Activated CD4-positive, alpha-beta T cell treated with anti-CD3 and anti-CD28 coated beads, Interleukin-2, Interleukin-4, amounts not matched to agents 100 ng/mL and 50 ng/mL, durations not matched to agents 16 hours and 8 hours (primary cell): ENCODE data around the gene PLEKHN1.

Experiments
- DNase-seq: peaks from one replicate; pipeline ENCODE4 v3.0.0-alpha.2; 2020; ENCODE audit warnings: low spot score

The PLEKHN1 gene, protein sequence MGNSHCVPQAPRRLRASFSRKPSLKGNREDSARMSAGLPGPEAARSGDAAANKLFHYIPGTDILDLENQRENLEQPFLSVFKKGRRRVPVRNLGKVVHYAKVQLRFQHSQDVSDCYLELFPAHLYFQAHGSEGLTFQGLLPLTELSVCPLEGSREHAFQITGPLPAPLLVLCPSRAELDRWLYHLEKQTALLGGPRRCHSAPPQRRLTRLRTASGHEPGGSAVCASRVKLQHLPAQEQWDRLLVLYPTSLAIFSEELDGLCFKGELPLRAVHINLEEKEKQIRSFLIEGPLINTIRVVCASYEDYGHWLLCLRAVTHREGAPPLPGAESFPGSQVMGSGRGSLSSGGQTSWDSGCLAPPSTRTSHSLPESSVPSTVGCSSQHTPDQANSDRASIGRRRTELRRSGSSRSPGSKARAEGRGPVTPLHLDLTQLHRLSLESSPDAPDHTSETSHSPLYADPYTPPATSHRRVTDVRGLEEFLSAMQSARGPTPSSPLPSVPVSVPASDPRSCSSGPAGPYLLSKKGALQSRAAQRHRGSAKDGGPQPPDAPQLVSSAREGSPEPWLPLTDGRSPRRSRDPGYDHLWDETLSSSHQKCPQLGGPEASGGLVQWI

DNA sequence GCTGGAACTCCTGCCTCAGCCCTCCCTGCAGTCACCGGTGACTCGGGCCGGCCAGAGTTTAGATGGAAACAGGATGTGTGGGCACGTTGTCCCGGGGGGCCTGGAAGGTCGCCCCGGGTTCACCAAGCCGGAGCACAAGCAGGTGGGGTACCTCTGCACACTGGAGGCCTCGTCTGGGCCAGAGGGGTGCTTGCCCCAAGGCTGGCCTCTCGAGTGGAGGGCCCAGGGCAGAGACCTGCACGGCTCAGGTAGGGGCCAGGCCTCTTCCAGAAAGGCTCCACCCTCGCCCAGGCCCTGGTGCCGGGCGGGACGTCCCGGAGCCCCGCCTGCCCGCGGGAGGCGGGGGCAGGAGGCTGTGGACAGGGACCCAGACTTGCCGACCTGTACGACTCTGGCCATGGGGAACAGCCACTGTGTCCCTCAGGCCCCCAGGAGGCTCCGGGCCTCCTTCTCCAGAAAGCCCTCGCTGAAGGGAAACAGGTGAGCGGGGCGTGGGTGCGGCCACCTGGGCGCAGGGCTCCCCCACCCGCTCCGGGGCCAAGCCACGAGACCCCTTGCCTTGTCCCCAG, at the start of gene PLEKHN1:
Gene PLEKHN1 (plus strand): TSS at position 348 of the 569 bp plus-strand sequence. CDS start 50 bp downstream, at position 398.
- no peak for DNase-seq

DNA sequence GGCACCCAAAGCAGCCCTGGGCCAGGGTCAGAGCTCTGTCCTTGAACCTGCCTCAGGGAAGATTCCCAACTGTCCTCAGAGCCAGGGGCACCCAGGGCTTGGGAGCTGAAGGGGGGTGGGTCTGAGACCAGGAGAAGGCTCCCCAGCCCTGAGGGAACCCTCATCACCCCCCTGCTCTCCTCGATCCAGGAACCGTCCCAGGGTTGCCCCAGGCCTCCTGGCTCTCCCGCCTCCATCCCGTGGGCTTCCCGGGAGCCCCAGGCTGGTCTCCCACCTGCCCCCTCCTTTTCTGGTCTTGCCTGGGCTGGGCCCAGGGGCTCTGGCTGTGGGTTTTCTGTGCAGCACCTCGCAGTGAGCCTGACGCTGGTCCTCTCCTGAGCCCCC, 49.2 kb upstream of the PLEKHN1 start:
- DNase-seq: no peak

DNA sequence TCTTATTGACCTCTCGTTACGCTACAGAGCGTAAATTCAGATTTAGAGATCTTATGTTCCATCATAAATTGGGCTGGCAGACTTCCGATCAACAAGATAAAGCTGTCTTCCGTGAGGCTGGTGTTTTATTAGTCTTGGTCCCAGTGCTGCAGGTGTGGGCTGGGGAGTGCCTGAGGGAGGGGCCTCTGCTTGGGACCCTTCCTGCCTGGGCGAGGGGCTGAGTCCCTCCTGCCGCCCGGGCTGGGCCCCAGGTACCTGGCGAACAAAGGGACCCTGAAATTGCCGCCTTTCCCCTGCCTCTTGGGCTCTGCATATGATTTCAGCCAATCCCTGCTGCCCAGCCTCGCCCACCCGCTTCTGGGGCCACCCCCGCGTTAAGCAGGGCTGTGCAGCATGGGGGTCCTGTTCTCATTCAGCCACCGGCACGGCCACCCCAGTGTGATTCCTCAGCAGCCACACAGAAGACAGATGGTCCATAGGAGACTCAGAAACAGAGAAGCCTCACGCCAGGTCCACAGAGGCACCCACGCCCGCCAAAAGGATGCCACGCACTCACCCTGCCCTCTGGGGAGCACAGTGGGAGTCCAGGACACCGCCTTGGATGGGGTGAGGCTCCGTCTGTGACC, 48.7 kb upstream of the PLEKHN1 start:
- no peak for DNase-seq

DNA sequence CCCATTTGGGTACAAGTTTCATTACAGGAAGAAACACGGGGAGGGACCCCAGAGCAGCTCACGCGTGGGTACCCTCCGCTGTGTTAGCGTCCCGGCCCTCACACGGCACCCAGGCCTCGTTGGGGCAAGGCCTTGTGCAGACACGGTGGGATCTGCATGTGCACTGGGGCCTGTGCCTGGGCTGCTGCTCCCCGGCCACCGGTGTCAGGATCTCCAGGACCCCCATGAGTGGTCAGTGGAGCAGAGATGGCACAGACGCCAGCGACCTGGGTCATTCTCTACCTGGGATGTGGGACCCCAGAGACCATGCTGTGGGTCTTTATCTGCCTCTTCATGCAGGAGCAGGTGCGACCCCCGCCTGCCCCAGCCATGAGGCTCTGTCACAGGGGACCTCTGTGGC, 47.9 kb upstream of the PLEKHN1 start:
- DNase-seq: no peak

DNA sequence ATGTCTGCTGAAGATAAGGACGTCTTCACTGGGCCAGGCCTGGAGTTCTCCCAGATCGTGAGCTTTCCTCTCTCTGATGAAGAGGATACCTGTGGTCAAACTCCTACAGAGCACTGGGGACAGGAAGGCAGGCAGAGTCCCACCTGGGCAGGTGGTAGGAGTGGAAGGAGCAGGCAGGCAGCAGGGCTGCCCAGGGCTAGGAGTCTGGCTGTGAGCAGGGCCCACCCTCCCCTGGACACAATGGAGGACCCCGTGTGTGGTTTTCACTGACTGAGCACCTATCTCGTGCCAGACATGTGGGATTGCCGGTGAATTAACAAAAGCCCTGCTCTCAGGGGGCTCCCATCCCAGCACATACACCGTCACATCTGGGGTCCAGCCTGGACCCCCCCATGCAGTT, 47.4 kb upstream of the PLEKHN1 start:
- DNase-seq: no peak

DNA sequence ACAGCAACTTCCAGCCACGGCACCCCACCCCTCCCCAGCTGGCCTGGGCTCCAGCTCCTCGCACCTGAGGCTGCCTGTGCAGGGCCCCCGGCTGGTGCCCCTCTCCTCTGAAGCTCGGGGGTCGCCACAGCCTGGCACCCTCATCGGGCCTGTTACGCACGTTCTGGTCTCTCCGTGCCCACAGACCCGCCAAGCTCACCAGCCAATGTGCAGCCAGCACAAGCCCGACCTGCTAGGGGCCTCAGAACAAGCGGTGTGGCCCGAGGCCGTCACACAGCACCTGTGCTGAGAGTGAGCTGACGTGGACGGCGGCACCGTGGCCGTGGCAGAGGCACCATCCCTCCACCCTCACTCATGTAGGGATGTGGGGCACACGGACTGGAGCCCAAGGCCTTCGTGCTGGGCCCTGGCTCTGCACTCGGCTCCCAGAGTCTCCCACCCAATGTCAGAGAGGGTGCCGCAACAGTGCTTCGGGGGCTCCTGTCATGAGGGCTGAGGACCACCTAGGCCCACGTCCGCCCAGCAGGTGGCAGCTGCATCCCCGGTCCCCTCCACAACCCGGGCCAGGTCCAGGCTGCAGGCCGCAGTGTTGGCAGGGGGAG, 46.9 kb upstream of the PLEKHN1 start:
- DNase-seq: no peak

DNA sequence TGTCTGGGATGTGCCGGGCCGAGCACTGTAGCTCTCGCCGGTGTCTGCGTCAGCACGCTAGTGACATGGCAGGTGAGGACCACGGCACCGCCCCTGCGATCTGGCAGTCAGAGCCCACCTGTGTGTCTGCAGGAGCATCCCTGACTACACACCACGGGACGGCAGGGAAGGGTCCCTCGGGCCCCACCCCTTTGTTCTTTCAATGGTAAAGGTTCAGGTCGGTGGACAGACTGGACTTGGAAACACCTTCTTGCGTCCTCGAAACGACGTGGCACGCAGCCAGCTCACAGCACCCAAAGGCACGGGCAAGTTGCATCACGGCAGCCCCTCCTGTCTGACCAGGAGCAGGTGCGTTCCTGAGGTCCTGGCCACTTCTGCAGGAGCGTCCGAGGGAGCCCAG, 46.3 kb upstream of the PLEKHN1 start:
- no peak for DNase-seq

DNA sequence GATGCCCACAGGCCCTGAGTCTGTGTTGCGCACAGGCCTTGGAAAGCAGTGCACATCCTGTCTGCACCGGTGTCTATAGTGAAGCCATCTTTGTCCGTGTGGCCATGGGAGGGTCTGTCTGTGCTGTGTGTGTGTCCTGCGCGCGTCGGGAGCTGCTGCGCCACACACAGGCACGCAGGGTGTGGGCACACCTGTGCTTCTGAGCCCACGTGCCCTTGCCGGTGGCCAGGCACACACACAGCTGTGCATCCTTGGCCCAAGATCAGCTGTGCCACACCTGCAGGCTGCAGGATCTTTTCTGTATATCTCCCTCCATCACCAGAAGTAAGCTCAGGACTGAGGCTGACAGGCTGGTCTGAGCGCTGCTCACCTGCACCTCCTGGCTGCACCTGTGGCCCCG, 45.8 kb upstream of the PLEKHN1 start:
- no peak for DNase-seq

DNA sequence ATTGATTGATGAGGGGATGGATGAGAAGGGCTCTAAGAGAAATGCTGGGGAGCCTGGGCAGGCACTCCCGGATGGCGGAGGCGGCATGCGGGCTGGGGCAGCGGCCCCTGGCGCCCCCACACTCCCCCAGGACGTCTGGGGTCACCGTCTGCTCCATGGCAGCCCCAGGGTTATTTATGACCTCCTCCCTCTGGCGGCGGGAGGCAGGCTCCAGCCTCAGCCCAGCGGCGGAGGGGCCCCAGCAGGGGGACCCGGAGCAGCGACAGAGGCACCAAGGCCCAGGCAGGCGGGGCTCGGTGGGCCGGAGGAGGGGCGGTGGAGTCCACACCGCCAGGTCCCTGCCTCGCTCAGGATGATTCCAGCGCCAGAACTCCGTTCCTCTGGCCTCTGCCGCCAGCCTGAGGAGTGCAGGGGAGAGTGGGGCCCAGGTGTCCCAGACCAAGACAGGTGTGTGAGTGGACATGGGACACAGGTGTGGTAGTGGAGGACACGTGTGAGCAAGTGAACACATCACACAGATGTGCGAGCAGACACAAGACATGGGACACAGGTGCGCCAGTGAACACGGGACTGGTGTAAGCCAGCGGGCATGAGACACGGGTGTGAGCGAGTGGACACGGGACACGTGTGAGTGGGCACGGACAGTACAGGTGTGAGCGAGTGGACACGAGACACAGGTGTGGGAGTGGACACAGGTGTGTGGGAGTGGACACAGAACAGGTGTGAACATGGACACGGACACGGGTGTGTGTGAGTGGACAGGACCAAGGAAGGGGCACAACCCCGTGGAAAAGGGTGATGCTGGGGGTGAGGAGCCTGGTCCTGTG, 45.1 kb upstream of the PLEKHN1 start:
- DNase-seq: no peak

DNA sequence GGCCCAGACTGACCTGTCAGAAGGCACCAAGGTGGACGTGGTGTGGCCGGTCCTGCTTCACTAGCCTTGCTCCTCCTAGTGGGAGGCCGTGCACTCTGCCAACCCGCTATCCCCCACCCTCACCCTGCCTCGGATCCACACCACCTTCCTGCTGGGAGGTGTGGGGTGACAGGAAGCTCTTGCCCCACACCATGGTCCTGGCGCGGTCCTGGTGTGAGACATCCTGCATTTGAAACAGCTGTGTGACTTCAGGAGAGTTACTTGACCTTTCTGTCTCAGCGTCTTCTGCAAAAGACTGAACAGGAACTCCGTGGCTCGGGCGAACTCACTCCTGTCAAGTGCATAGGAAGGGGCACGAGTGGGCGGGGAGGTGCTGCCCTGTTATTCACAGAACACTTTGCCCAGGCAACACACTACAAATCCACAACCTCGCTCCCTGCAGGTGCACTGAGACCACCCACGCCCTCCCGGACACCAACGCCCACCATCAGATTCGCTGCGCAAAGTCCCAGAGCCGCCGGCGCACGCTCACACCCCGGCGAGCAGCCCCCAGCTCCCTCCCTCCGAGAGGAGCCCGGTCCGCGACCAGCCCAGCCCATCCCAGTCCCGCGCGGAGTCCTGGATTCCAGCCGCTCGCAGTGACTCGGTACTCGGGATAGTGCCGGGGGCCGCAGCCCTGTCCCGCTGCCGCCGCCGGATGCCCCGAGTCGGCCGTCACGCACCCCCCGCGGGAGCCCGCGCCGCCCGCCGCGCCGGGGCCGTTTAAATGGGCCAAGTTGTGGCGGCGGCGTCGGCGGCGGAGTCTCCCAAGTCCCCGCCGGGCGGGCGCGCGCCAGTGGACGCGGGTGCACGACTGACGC, 42.9 kb upstream of the PLEKHN1 start, which contains the start of gene SAMD11:
Gene SAMD11 (plus strand): TSS at position 793 of the 860 bp plus-strand sequence. CDS start 509 bp downstream, outside the sequence.
- DNase-seq: no peak

DNA sequence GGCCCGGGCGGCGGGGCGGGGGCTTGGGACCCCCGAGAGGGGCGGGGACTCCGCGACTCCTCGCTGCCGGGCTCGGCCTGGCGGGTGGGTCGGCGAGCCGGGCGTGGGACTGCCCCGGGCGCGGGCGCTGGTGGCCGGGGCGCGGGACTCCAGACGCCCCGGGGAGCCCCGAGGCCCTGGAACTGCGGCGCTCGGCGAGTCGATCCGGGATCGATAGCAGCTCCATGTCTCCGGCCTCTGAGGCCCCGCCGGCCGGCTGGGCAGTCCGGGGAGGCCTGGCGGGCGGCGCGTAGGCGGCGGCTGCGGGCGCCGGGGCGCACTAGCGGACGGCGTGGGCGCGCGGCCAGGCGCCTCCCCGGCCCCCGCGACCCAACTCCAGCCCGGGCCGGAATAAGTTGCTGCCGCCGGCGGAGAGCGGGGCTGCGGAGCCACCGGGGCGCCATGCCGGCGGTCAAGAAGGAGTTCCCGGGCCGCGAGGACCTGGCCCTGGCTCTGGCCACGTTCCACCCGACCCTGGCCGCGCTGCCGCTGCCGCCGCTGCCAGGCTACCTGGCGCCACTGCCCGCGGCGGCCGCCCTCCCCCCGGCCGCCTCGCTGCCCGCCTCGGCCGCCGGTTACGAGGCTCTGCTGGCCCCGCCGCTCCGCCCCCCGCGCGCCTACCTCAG, 42.2 kb upstream of the PLEKHN1 start:
- no peak for DNase-seq

DNA sequence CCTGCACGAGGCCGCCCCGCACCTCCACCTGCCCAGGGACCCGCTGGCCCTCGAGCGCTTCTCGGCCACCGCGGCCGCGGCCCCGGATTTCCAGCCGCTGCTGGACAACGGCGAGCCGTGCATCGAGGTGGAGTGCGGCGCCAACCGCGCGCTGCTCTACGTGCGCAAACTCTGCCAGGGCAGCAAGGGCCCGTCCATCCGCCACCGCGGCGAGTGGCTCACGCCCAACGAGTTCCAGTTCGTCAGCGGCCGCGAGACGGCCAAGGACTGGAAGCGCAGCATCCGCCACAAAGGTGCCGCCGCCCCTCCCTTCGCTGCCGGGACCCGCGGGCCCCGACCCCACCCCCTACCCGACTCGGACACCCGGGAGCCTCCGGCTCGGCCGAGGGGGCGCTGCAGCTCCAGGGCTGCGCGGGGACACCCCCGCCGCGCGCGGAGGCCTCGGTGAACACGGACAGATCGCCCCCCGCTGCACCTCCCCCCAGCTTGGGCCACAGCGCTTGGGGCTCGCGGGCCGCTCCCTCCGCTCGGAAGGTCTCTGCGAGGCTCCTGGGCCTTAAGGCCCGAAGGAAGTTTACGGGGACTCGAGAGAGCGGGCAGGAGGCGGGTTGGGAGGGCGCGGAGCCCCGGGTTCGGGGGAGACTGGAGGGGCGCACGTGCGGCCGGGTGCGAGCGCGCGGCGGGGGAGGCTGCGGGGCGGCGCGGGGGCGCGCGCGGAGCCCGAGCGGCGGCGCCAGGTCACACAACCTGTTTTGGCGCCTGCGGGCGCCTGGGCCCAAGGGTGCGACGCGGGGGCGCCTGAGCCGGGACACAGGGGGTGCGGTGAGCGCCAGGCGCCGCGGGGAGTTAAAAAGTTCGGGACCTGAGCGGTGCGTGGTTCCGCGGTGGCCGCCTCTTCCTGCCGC, 41.4 kb upstream of the PLEKHN1 start:
- no peak for DNase-seq

DNA sequence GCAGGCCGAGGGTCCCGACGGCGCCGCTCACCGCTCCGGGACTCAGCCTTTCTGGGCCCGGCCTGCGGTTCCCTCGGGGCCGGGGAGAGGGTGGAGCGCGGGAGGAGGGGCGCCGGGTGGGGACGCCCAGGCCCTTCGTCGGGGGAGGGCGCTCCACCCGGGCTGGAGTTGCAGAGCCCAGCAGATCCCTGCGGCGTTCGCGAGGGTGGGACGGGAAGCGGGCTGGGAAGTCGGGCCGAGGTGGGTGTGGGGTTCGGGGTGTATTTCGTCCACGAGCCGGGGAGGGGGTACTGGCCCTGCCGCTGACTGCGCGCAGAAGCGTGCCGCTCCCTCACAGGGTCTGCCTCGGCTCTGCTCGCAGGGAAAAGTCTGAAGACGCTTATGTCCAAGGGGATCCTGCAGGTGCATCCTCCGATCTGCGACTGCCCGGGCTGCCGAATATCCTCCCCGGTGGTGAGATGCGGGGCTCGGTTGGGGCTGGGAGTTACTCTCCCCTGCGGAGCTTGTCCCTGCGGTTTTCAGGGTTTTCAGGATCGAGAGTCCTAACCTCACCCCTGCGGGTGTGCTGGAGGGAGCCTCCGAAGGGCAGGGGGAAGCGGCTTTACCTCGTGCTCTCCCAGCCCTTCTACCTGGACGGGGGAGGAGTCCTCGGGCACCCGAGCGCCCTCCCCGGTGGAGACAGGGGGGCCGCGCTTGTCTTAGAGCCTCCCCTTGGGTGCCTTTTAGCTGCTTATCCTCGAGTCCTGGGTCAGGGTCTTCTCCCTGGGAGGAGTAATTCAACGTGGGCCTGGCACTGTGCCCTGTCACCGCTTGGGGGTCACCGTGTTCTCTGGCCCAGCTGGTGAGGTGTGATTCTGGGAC, 40.5 kb upstream of the PLEKHN1 start:
- no peak for DNase-seq

DNA sequence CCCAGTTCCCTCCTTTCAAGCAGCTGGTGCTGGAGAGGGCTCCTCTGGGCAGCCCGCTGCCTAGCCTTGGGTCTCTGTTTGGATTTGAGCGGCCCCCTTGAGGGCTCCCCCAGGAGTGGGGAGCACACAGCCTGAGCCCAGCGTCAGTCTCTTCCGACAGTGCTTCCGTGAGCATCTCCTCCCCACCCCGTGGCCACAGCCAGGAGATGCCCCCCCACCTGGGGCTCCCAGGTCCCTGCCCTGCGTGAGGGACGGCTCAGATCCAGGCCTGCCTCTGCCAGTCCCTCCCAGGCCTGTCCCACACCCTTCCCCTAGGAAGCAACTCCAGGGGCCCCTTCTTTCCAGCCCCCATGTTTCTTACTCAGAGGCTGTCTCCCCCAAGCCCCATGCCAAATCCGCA, 39.0 kb upstream of the PLEKHN1 start:
- no peak for DNase-seq

DNA sequence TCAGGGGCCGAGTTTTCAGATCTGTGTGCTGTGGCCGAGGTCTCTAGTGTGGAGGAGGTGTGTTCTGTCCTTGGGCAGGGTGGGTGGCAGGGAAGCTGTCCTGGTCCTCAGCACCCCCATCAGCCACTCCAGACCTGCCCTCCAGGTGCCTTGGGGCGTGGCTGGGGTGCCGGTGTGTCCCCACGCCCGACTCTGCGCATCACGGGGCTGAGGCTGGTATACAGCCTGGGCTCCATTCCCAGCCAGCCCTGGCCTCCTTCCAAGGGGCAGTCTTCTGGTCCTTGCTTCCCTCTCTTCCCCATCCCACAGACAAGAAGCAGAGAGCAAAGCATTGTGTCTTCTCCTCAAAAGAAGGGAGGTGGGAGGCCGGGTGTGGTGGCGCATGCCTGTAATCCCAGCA, 38.5 kb upstream of the PLEKHN1 start:
- DNase-seq: no peak

DNA sequence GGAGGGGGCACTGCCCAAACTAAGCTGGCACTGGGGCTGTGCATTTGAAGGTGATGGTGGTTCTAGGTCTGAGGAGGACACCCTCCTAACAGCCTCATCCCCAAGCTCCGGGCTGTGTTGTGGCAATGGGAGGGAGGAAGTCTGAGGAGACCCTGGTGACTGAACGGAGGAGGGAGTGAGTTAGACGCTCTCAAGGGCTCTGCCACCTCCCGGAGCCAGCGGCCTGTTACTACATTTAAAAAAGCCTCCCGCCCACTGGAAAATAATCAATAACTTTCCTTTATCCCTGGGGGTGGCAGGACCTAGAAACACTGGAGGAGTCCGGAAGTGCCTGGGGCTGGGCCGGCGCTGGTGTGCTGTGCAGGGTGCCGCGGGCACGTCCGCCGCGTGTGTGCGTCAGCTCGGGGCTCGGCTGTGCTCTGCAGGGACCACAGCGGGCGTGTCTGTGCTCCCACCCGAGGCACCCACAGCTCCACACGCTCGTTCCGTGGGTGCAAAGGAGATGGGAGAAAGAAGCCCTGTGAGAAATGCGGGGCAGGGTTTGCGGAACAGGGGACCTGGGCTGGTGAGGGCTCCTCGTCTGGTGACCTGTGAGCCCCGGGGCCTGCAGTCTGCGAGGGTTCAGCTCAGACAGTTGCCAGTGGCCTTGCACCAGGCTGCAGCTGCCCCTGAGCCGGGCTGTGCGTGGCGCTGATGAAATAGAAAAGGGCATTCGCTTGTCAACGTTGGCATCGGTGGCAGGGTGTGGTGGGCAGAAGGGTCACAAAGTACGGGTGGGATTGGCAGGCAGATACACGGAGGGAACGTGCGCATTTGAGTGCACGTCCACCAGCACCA, 37.2 kb upstream of the PLEKHN1 start:
- no peak for DNase-seq
